D721Med (cell line): ENCODE results near the gene LDLRAD4.
"Not testable (repeated sequence)": the region's sequence is repeated elsewhere in the genome, so short reads cannot be mapped to it uniquely, and the experiment has no call there.

ENCODE experiments used
- DNase-seq: peaks from one replicate; pipeline ENCODE4 v3.0.0; 2011; ENCODE audit warnings: low spot score; ENCODE audit not compliant: insufficient read length
- FAIRE-seq: peaks from 2 replicates; lab custom pipeline; 2011; peaks lifted over from hg19 to GRCh38; lab: Jason Lieb, UNC
- CTCF ChIP-seq: IDR thresholded peaks from 2 replicates; pipeline ENCODE4 v1.5.1; 2012; ENCODE audit warnings: mild to moderate bottlenecking, control low read depth; ENCODE audit not compliant: insufficient read depth; ENCODE audit errors: missing control alignments

LDLRAD4 gene

GRCh38 chr18:13680612-13681011, 462.1 kb downstream of the LDLRAD4 start:
- peak; percentile 29 for TF ChIP-seq CTCF
- FAIRE-seq (peak; percentile 32), DNase-seq (no peak)

GRCh38 chr18:13681701-13682100, 463.1 kb downstream of the LDLRAD4 start:
- no peak for TF ChIP-seq CTCF
- DNase-seq (no peak), FAIRE-seq (no peak)

- no peak for FAIRE-seq
- no peak for TF ChIP-seq CTCF
- no peak for DNase-seq
Measured at GRCh38 chr18:13684546-13684945, 466.0 kb downstream of the LDLRAD4 start.

GRCh38 chr18:13688191-13689136, 469.9 kb downstream of the LDLRAD4 start:
- no peak for TF ChIP-seq CTCF
- DNase-seq = no peak
- FAIRE-seq = no peak

- not testable (repeated sequence) for DNase-seq, FAIRE-seq
Measured at GRCh38 chr18:13690060-13690459, 471.5 kb downstream of the LDLRAD4 start.

GRCh38 chr18:13695337-13695736, 476.8 kb downstream of the LDLRAD4 start:
- not testable (repeated sequence) for FAIRE-seq, DNase-seq

- FAIRE-seq (no peak), DNase-seq (no peak)
- no peak for TF ChIP-seq CTCF
Measured at GRCh38 chr18:13696961-13697360, 478.4 kb downstream of the LDLRAD4 start.

GRCh38 chr18:13700153-13700552, 481.6 kb downstream of the LDLRAD4 start:
- DNase-seq (no peak), FAIRE-seq (no peak)
- TF ChIP-seq CTCF = no peak
